Activated CD4-positive, alpha-beta T cell treated with anti-CD3 and anti-CD28 coated beads, Interleukin-2, amount 50 U/mL, for 1 hour (primary cell): ENCODE data around the gene FLOT2.
"Not testable (repeated sequence)": the region's sequence is repeated elsewhere in the genome, so short reads cannot be mapped to it uniquely, and the experiment has no call there.

ENCODE experiments used
- DNase-seq: peaks from one replicate; pipeline ENCODE4 v3.0.0-alpha.2; 2020

Gene FLOT2

GRCh38 chr17:28867276-28867675, 30.3 kb downstream of the FLOT2 start:
- no peak for DNase-seq

- DNase-seq = no peak
These were observed 31.4 kb downstream of the FLOT2 start for GRCh38 chr17:28865946-28866752.

- no peak for DNase-seq
These were observed 32.3 kb downstream of the FLOT2 start for GRCh38 chr17:28864991-28865849.

GRCh38 chr17:28863953-28864352, 33.6 kb downstream of the FLOT2 start:
- no peak for DNase-seq

- DNase-seq = no peak
These were observed 35.0 kb downstream of the FLOT2 start for GRCh38 chr17:28862561-28862960.

- no peak for DNase-seq
These were observed 35.9 kb downstream of the FLOT2 start for GRCh38 chr17:28861393-28862203.

- no peak for DNase-seq
These were observed 37.1 kb downstream of the FLOT2 start for GRCh38 chr17:28860363-28860808.

GRCh38 chr17:28858801-28859355, 38.7 kb downstream of the FLOT2 start:
- DNase-seq = no peak

GRCh38 chr17:28857905-28858800, 39.4 kb downstream of the FLOT2 start:
- DNase-seq = no peak

GRCh38 chr17:28856028-28856574, 41.4 kb downstream of the FLOT2 start:
- DNase-seq = no peak

- no peak for DNase-seq
These were observed 42.2 kb downstream of the FLOT2 start for GRCh38 chr17:28855336-28855679.

- peak; percentile 79 for DNase-seq
These were observed 42.8 kb downstream of the FLOT2 start, which contains the start of gene ERAL1 for GRCh38 chr17:28854457-28855335. Gene ERAL1 (plus strand): TSS chr17:28855016. CDS start chr17:28855035, 19 bp downstream.

- DNase-seq = no peak
These were observed 44.2 kb downstream of the FLOT2 start for GRCh38 chr17:28853295-28853694.

- no peak for DNase-seq
These were observed 48.3 kb downstream of the FLOT2 start for GRCh38 chr17:28849281-28849680.

GRCh38 chr17:28848667-28849066, 48.9 kb downstream of the FLOT2 start:
- DNase-seq = peak; percentile 60

GRCh38 chr17:28846699-28847098, 50.8 kb downstream of the FLOT2 start:
- DNase-seq = not testable (repeated sequence)

- no peak for DNase-seq
These were observed 51.3 kb downstream of the FLOT2 start for GRCh38 chr17:28846231-28846630.

- DNase-seq = no peak
These were observed 53.8 kb downstream of the FLOT2 start for GRCh38 chr17:28843816-28844148.

- peak; percentile 79 for DNase-seq
These were observed 55.1 kb downstream of the FLOT2 start, which contains the start of gene FAM222B for GRCh38 chr17:28842282-28843012. Gene FAM222B (minus strand): TSS chr17:28842790. CDS start chr17:28766667, 76,123 bp downstream.

GRCh38 chr17:28841901-28842281, 55.6 kb downstream of the FLOT2 start:
- no peak for DNase-seq
